ENCODE results near the gene SLC35D3.

GRCh38 chr6:136947037-136947436 is 24.9 kb downstream of the SLC35D3 start:
- TF ChIP-seq EZH2 (IDR thresholded peaks at IDR 0.05; ENCODE audit: low read depth) (no peak), CTCF (conservative IDR thresholded peaks at IDR 0.05) (no peak)
